SK-N-SH treated with all-trans-retinoic acid at 6 μM for 48 hours (cell line): Measurements from ENCODE around the gene SNTA1.

Experiments
- ATAC-seq: fragments of 200-7000 bp; cut with Tn5 transposase; 3 replicates; pipeline ENCODE4 v1.9.1; 2020; ENCODE audit warnings: mild to moderate bottlenecking, moderate library complexity
- ARNTL ChIP-seq: fragments of 450-650 bp; formaldehyde crosslinking; IDR thresholded peaks from 2 replicates; pipeline ENCODE4 v1.5.0; 2020; ENCODE audit warnings: low read depth, mild to moderate bottlenecking, moderate library complexity, borderline replicate concordance
- BACH2 ChIP-seq: fragments of 250-450 bp; sonication (Bioruptor Pico); IDR thresholded peaks from 2 replicates; pipeline ENCODE4 v1.9.0; 2021; ENCODE audit warnings: mild to moderate bottlenecking, borderline replicate concordance
- CSDC2 ChIP-seq: fragments of 250-450 bp; sonication (Bioruptor Pico); IDR thresholded peaks from 2 replicates; pipeline ENCODE4 v1.5.0; 2020; ENCODE audit warnings: mild to moderate bottlenecking, moderate library complexity
- ESRRG ChIP-seq: fragments of 250-450 bp; sonication (Bioruptor Pico); IDR thresholded peaks from 2 replicates; pipeline ENCODE4 v1.6.1; 2021; ENCODE audit warnings: mild to moderate bottlenecking
- GLIS3 ChIP-seq: fragments of 250-450 bp; sonication (Bioruptor Pico); IDR thresholded peaks from 2 replicates; pipeline ENCODE4 v1.5.0; 2020; ENCODE audit warnings: mild to moderate bottlenecking, moderate library complexity
- ISL1 ChIP-seq: fragments of 250-450 bp; sonication (Bioruptor Pico); IDR thresholded peaks from 2 replicates; pipeline ENCODE4 v2.1.2; 2022; ENCODE audit warnings: mild to moderate bottlenecking, moderate library complexity
- PPARA ChIP-seq: fragments of 250-450 bp; sonication (Bioruptor Pico); IDR thresholded peaks from 2 replicates; pipeline ENCODE4 v1.5.0; 2020; ENCODE audit warnings: mild to moderate bottlenecking, borderline replicate concordance
- RARB ChIP-seq: fragments of 250-450 bp; sonication (Bioruptor Pico); IDR thresholded peaks from 2 replicates; pipeline ENCODE4 v1.8.0; 2021; ENCODE audit warnings: mild to moderate bottlenecking, moderate library complexity
- SNAI2 ChIP-seq: fragments of 250-450 bp; sonication (Bioruptor Pico); IDR thresholded peaks from 2 replicates; pipeline ENCODE4 v1.5.0; 2020; ENCODE audit warnings: mild to moderate bottlenecking, moderate library complexity
- ZC3H10 ChIP-seq: fragments of 250-450 bp; sonication (Bioruptor Pico); IDR thresholded peaks from 2 replicates; pipeline ENCODE4 v1.5.1; 2021; ENCODE audit warnings: mild to moderate bottlenecking, moderate library complexity
- ZFP3 ChIP-seq: fragments of 250-450 bp; sonication (Bioruptor Pico); IDR thresholded peaks from 2 replicates; pipeline ENCODE4 v1.5.0; 2020; ENCODE audit warnings: mild to moderate bottlenecking, moderate library complexity
- ZFP30 ChIP-seq: fragments of 450-650 bp; formaldehyde crosslinking; IDR thresholded peaks from 2 replicates; pipeline ENCODE4 v1.5.0; 2022; ENCODE audit warnings: mild to moderate bottlenecking, moderate library complexity
- ZNF565 ChIP-seq: fragments of 450-650 bp; formaldehyde crosslinking; conservative IDR thresholded peaks from 2 replicates; pipeline ENCODE4 v1.5.0; 2020; ENCODE audit warnings: low read depth, mild to moderate bottlenecking, moderate library complexity
- ZNF70 ChIP-seq: fragments of 450-650 bp; formaldehyde crosslinking; IDR thresholded peaks from 2 replicates; pipeline ENCODE4 v1.5.0; 2020; ENCODE audit warnings: mild to moderate bottlenecking, moderate library complexity
- ZNF8 ChIP-seq: fragments of 450-650 bp; formaldehyde crosslinking; IDR thresholded peaks from 2 replicates; pipeline ENCODE4 v1.5.0; 2020; ENCODE audit warnings: mild to moderate bottlenecking, moderate library complexity
- TF ChIP-seq, protein P1 (sequence below): fragments of 250-450 bp; sonication (Bioruptor Pico); IDR thresholded peaks from 2 replicates; pipeline ENCODE4 v1.8.0; 2020; ENCODE audit warnings: mild to moderate bottlenecking, moderate library complexity, borderline replicate concordance
- TF ChIP-seq, protein P2 (sequence below): fragments of 250-450 bp; sonication (Bioruptor Pico); IDR thresholded peaks from 2 replicates; pipeline ENCODE4 v1.5.1; 2021; ENCODE audit warnings: mild to moderate bottlenecking, moderate library complexity
- TF ChIP-seq, protein P3 (sequence below): fragments of 250-450 bp; sonication (Bioruptor Pico); IDR thresholded peaks from 2 replicates; pipeline ENCODE4 v1.8.0; 2021; ENCODE audit warnings: low read depth, mild to moderate bottlenecking, moderate library complexity, borderline replicate concordance
- TF ChIP-seq, protein P4 (sequence below): fragments of 250-450 bp; sonication (Bioruptor Pico); IDR thresholded peaks from 2 replicates; pipeline ENCODE4 v1.5.0; 2020; ENCODE audit warnings: mild to moderate bottlenecking, moderate library complexity

The SNTA1 gene

DNA sequence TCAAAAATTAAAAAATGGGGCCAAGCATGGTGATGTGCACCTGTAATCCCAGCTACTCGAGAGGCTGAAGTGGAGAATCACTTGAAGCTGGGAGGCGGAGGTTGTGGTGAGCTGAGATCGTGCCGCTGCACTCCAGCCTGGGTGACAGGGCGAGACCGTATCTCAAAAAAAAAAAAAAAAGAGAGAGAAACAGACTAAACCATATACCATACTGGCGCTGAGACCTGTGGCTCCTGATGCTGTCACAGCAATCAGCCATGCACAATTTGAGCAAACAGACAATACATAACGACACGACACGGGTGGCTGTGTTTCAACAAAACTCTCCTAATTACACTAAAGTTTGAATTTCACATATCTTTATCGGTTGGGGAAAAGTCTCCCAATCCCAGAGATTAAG, 31.4 kb upstream of the SNTA1 start:
- ATAC-seq, result no peak
- TF ChIP-seq, protein P1, sequence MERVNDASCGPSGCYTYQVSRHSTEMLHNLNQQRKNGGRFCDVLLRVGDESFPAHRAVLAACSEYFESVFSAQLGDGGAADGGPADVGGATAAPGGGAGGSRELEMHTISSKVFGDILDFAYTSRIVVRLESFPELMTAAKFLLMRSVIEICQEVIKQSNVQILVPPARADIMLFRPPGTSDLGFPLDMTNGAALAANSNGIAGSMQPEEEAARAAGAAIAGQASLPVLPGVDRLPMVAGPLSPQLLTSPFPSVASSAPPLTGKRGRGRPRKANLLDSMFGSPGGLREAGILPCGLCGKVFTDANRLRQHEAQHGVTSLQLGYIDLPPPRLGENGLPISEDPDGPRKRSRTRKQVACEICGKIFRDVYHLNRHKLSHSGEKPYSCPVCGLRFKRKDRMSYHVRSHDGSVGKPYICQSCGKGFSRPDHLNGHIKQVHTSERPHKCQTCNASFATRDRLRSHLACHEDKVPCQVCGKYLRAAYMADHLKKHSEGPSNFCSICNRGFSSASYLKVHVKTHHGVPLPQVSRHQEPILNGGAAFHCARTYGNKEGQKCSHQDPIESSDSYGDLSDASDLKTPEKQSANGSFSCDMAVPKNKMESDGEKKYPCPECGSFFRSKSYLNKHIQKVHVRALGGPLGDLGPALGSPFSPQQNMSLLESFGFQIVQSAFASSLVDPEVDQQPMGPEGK (CRISPR knock-in tag), result no peak
- no peak for TF ChIP-seq ESRRG (CRISPR knock-in tag)
- TF ChIP-seq, protein P2, sequence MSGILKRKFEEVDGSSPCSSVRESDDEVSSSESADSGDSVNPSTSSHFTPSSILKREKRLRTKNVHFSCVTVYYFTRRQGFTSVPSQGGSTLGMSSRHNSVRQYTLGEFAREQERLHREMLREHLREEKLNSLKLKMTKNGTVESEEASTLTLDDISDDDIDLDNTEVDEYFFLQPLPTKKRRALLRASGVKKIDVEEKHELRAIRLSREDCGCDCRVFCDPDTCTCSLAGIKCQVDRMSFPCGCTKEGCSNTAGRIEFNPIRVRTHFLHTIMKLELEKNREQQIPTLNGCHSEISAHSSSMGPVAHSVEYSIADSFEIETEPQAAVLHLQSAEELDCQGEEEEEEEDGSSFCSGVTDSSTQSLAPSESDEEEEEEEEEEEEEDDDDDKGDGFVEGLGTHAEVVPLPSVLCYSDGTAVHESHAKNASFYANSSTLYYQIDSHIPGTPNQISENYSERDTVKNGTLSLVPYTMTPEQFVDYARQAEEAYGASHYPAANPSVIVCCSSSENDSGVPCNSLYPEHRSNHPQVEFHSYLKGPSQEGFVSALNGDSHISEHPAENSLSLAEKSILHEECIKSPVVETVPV (CRISPR knock-in tag), result no peak
- TF ChIP-seq CSDC2 (CRISPR knock-in tag), result no peak

DNA sequence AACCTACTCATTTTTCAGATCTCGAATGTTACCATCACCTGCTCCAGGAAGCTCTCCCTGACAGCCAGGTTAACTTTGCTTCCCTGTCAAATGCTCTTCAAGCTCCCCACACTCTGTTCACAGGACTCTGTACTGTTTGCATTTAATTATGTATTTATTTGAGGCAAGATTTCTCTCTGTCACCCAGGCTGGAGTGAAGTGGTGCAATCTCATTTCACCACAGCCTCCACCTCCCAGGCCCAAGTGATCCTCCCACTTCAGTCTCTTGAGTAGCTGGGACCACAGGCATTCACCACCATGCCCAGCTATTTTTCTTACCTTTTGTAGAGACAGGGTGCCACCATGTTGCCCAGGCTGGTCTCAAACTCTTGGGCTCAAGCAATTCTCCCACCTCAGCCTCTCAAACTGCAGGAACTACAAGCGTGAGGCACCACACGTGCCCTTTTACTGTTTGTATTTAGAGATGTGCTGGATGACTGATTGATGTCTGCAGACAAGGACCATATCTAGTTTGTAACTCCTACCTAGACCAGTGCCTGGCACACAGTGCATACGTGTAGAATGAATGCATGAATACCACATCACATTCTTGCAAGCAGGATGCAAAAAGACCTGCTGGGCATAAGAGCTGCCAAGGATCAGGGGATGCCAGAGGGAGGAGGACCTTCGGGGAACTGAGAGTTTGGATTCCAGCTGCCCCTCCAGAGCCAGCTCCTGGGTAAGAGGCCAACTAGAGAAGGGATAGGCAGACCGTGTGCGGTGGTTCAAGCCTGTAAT, 30.7 kb upstream of the SNTA1 start:
- no peak for ATAC-seq
- TF ChIP-seq, protein P2 (CRISPR knock-in tag), result no peak
- TF ChIP-seq ISL1 (no peak), ZFP3 (CRISPR knock-in tag) (no peak), ZNF8 (CRISPR knock-in tag) (no peak), ZNF70 (no peak), RARB (CRISPR knock-in tag) (no peak), ZNF565 (CRISPR knock-in tag) (no peak), SNAI2 (CRISPR knock-in tag) (no peak), ARNTL (no peak), PPARA (CRISPR knock-in tag) (no peak), BACH2 (CRISPR knock-in tag) (no peak), ESRRG (CRISPR knock-in tag) (no peak), GLIS3 (no peak), ZC3H10 (CRISPR knock-in tag) (no peak), ZFP30 (no peak)
- TF ChIP-seq, protein P1 (CRISPR knock-in tag), result no peak
- TF ChIP-seq, protein P3, sequence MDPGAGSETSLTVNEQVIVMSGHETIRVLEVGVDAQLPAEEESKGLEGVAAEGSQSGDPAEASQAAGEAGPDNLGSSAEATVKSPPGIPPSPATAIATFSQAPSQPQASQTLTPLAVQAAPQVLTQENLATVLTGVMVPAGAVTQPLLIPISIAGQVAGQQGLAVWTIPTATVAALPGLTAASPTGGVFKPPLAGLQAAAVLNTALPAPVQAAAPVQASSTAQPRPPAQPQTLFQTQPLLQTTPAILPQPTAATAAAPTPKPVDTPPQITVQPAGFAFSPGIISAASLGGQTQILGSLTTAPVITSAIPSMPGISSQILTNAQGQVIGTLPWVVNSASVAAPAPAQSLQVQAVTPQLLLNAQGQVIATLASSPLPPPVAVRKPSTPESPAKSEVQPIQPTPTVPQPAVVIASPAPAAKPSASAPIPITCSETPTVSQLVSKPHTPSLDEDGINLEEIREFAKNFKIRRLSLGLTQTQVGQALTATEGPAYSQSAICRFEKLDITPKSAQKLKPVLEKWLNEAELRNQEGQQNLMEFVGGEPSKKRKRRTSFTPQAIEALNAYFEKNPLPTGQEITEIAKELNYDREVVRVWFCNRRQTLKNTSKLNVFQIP (CRISPR knock-in tag), result no peak
- TF ChIP-seq, protein P4, sequence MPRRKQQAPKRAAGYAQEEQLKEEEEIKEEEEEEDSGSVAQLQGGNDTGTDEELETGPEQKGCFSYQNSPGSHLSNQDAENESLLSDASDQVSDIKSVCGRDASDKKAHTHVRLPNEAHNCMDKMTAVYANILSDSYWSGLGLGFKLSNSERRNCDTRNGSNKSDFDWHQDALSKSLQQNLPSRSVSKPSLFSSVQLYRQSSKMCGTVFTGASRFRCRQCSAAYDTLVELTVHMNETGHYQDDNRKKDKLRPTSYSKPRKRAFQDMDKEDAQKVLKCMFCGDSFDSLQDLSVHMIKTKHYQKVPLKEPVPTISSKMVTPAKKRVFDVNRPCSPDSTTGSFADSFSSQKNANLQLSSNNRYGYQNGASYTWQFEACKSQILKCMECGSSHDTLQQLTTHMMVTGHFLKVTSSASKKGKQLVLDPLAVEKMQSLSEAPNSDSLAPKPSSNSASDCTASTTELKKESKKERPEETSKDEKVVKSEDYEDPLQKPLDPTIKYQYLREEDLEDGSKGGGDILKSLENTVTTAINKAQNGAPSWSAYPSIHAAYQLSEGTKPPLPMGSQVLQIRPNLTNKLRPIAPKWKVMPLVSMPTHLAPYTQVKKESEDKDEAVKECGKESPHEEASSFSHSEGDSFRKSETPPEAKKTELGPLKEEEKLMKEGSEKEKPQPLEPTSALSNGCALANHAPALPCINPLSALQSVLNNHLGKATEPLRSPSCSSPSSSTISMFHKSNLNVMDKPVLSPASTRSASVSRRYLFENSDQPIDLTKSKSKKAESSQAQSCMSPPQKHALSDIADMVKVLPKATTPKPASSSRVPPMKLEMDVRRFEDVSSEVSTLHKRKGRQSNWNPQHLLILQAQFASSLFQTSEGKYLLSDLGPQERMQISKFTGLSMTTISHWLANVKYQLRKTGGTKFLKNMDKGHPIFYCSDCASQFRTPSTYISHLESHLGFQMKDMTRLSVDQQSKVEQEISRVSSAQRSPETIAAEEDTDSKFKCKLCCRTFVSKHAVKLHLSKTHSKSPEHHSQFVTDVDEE, result no peak
